AG04449 (cell line): Measurements from ENCODE around the gene AHI1.

Experiments used
- CTCF ChIA-PET: fragments of 350-600 bp; formaldehyde crosslinking; extraction: SDS; loops from one replicate; lab custom pipeline; 2021; ENCODE audit warnings: antibody characterized with exemption; lab: Yijun Ruan, JAX
- POLR2A ChIA-PET: fragments of 400-600, 350-600 bp; formaldehyde crosslinking; extraction: SDS; loops from one replicate; lab custom pipeline; 2020; ENCODE audit warnings: antibody characterized with exemption, inconsistent platforms; lab: Yijun Ruan, JAX
- DNase-seq: peaks from one replicate; pipeline ENCODE4 v3.0.0-alpha.2; 2010; ENCODE audit warnings: low read depth, low spot score
- H3K4me3 ChIP-seq: 2 replicates; pipeline ENCODE4 v1.5.1; 2011; ENCODE audit warnings: low read depth, mild to moderate bottlenecking, control low read depth, low read length
- TF ChIP-seq, protein P1 (sequence below): IDR thresholded peaks from one replicate; pipeline ENCODE4 v1.5.1; 2011; ENCODE audit warnings: mild to moderate bottlenecking, moderate library complexity, low read length, control low read depth, inconsistent platforms; ENCODE audit not compliant: insufficient read depth; ENCODE audit errors: missing control alignments

Gene AHI1

GRCh38 chr6:135265278-135265677, 232.3 kb downstream of the AHI1 start:
- TF ChIP-seq, protein P1, sequence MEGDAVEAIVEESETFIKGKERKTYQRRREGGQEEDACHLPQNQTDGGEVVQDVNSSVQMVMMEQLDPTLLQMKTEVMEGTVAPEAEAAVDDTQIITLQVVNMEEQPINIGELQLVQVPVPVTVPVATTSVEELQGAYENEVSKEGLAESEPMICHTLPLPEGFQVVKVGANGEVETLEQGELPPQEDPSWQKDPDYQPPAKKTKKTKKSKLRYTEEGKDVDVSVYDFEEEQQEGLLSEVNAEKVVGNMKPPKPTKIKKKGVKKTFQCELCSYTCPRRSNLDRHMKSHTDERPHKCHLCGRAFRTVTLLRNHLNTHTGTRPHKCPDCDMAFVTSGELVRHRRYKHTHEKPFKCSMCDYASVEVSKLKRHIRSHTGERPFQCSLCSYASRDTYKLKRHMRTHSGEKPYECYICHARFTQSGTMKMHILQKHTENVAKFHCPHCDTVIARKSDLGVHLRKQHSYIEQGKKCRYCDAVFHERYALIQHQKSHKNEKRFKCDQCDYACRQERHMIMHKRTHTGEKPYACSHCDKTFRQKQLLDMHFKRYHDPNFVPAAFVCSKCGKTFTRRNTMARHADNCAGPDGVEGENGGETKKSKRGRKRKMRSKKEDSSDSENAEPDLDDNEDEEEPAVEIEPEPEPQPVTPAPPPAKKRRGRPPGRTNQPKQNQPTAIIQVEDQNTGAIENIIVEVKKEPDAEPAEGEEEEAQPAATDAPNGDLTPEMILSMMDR, result no peak
- DNase-seq, result no peak
- CTCF ChIA-PET, result no interaction called here
- H3K4me3 ChIP-seq, result no peak overlapping the region
- POLR2A ChIA-PET, result no interaction called here

GRCh38 chr6:135261872-135262725, 235.4 kb downstream of the AHI1 start:
- TF ChIP-seq, protein P1, result no peak
- H3K4me3 ChIP-seq, result no peak overlapping the region
- ChIA-PET CTCF (interaction anchor here (1.0 to 2.1 kb wide), 2 partner anchors 17 to 118 kb away, joined by 3 to 6 read pairs; no protein-coding TSS in a partner anchor), POLR2A (no interaction called here)
- DNase-seq, result no peak

DNA sequence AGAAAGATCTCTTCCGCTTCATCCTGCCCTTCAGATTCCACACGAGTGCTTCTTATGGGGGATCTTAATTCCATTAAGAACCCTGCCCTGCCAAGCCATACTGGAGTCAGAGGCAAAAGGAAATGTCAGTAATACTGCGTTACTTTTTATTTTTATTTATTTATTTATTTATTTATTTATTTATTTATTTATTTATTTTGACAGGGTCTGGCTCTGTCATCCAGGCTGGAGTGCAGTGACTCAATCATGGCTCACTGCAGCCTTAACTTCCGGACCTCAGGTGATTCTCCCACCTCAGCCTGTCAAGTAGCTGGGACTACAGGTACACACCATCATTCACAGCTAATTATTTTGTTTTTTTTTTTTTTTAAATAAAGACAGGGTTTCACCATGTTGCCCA, 236.9 kb downstream of the AHI1 start:
- ChIA-PET POLR2A (no interaction called here), CTCF (no interaction called here)
- TF ChIP-seq, protein P1, result no peak
- no peak for DNase-seq
- no peak overlapping the region for H3K4me3 ChIP-seq

GRCh38 chr6:135258970-135259369, 238.6 kb downstream of the AHI1 start:
- TF ChIP-seq, protein P1, result no peak
- CTCF ChIA-PET, result interaction anchor here (4.4 kb wide), 1 partner anchor 115 kb away, joined by 22 read pairs; no protein-coding TSS in a partner anchor
- no peak overlapping the region for H3K4me3 ChIP-seq
- POLR2A ChIA-PET, result no interaction called here
- DNase-seq, result no peak

DNA sequence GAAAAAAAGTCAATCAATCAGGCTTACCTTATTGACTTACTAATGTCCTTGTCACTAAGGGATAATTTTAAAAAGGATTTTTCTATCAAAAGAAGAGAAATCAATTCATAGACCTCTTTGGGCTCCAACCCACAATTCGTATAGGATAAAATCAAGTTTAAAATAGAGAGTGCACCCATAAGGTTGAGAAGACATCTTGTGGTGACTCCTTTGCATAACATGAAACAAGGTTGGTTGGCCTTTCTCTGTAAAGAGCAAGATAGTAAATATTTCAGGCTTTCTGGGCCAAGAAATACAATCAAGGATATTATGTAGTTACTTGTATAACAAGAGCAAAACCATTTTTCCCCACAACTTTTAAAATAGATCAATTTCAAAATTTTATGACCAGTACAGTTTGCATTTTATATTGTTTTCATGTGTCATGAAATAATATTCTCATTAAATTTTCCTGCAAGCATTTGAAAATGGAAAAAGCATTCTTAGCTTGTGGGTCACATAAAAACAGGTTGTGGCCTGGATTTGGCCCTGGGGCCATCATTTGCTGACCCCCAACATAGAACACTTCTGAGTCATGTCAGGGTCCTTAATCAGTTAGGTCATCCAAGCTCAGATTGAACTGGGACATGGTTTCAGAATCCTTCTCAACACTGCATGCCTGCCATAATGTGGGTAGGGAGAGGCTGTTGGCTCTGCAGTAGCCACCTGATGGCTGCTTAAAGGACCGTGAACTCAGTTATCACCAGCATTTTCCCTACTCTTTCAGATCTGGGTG, 239.7 kb downstream of the AHI1 start:
- no peak for DNase-seq
- no peak overlapping the region for H3K4me3 ChIP-seq
- TF ChIP-seq, protein P1, result no peak
- ChIA-PET CTCF (interaction anchor here (1.0 to 4.4 kb wide), 3 partner anchors 10 to 166 kb away, joined by 3 to 22 read pairs (median 8); no protein-coding TSS in a partner anchor), POLR2A (no interaction called here)

GRCh38 chr6:135256866-135257265, 240.7 kb downstream of the AHI1 start:
- ChIA-PET CTCF (interaction anchor here (2.2 to 4.4 kb wide), 2 partner anchors 113 to 167 kb away, joined by 8 to 22 read pairs; no protein-coding TSS in a partner anchor), POLR2A (no interaction called here)

More at GRCh38 chr6:135256866-135257265, 240.7 kb downstream of the AHI1 start:
- TF ChIP-seq, protein P1, result no peak
- H3K4me3 ChIP-seq, result no peak overlapping the region
- DNase-seq, result no peak
